ENCODE data around the gene RGS17.
"Not testable (repeated sequence)": the region's sequence is repeated elsewhere in the genome, so short reads cannot be mapped to it uniquely, and the experiment has no call there.

Gene RGS17

GRCh38 chr6:152982904-152983636, 148.0 kb downstream of the RGS17 start, which contains the start of gene FBXO5:
TSS of gene FBXO5 (minus strand) at chr6:152983041. CDS start at chr6:152982959, 82 bp downstream.
- DNase-seq = peak; percentile 96 to 99 (median 97)

- peak in 2 of 5 experiments; percentile 7 to 39 for DNase-seq
Measured at GRCh38 chr6:152981989-152982903, 148.8 kb downstream of the RGS17 start.

- DNase-seq = no peak
Measured at GRCh38 chr6:152981219-152981618, 149.9 kb downstream of the RGS17 start.

- DNase-seq = no peak
Measured at GRCh38 chr6:152980656-152981055, 150.4 kb downstream of the RGS17 start.

GRCh38 chr6:152979116-152979515, 152.0 kb downstream of the RGS17 start:
- DNase-seq = no peak

- DNase-seq = no peak
Measured at GRCh38 chr6:152978058-152978457, 153.0 kb downstream of the RGS17 start.

GRCh38 chr6:152977556-152977955, 153.5 kb downstream of the RGS17 start:
- no peak for DNase-seq

GRCh38 chr6:152976749-152977148, 154.3 kb downstream of the RGS17 start:
- DNase-seq = no peak

GRCh38 chr6:152975204-152975915, 155.7 kb downstream of the RGS17 start:
- peak in 1 of 5 experiments; percentile 51 for DNase-seq

- DNase-seq = peak in 1 of 5 experiments; percentile 51
Measured at GRCh38 chr6:152973916-152974315, 157.2 kb downstream of the RGS17 start.

GRCh38 chr6:152969688-152970418, 161.2 kb downstream of the RGS17 start:
- no peak for DNase-seq

- not testable (repeated sequence) for DNase-seq
Measured at GRCh38 chr6:152966168-152966894, 164.8 kb downstream of the RGS17 start.

- DNase-seq = no peak
Measured at GRCh38 chr6:152959333-152959732, 171.7 kb downstream of the RGS17 start.

GRCh38 chr6:152957796-152958195, 173.3 kb downstream of the RGS17 start:
- DNase-seq = no peak

All from T-helper 2 cell (primary cell).